ENCODE results near the gene PTGR1. TPM values are rescaled to one million over a fixed set of nuclear protein-coding genes. Genes with fewer than 3 reads are reported as not detected.

The PTGR1 gene
- total and polyA plus RNA-seq, 2 donors = 8.0 to 16.5 TPM

- 93% methylated on average over 5 of the region's 5 CpGs for WGBS
- Histone ChIP-seq H3K9me3 (ENCODE audit: control insufficient read depth in 2 of 2, insufficient read depth in 1 of 2, low read length in 1 of 2) (peaks cover 2 to 10% of the 10 kb centered on the region in 2 donors), H3K4me3 (ENCODE audit: low read length in 2 of 2) (no peak overlapping the region), H3K27ac (ENCODE audit: low read depth in 1 of 2, low read length in 1 of 2) (no peak overlapping the region), H3K36me3 (ENCODE audit: control insufficient read depth in 2 of 2, insufficient read depth in 2 of 2, low read length in 1 of 2) (no peaks in the 10 kb centered on the region), H3K4me1 (ENCODE audit: control insufficient read depth in 2 of 2, insufficient read depth in 2 of 2, low read length in 2 of 2) (no peaks in the 10 kb centered on the region), H3K27me3 (ENCODE audit: control insufficient read depth in 2 of 2, insufficient read depth in 1 of 2, low read length in 1 of 2) (no peaks in the 10 kb centered on the region)
- DNase-seq (ENCODE audit: low read depth in 6 of 9, low spot score in 9 of 9) = no peak
Measured at GRCh38 chr9:111533099-111533790, 66.2 kb downstream of the PTGR1 start.

GRCh38 chr9:111531716-111532115 is 67.7 kb downstream of the PTGR1 start:
- 85% methylated on average over 4 of the region's 4 CpGs for WGBS
- no peaks in the 10 kb centered on the region for H3K4me1 ChIP-seq (ENCODE audit: control insufficient read depth in 2 of 2, insufficient read depth in 2 of 2, low read length in 2 of 2)
- H3K4me3 ChIP-seq (ENCODE audit: low read length in 2 of 2) = no peak overlapping the region
- no peak overlapping the region for H3K27ac ChIP-seq (ENCODE audit: low read depth in 1 of 2, low read length in 1 of 2)
- no peak for DNase-seq (ENCODE audit: low read depth in 6 of 9, low spot score in 9 of 9)
- peaks cover 0 to 4% of the 10 kb centered on the region in 2 donors for H3K9me3 ChIP-seq (ENCODE audit: control insufficient read depth in 2 of 2, insufficient read depth in 1 of 2, low read length in 1 of 2)
- no peaks in the 10 kb centered on the region for H3K36me3 ChIP-seq (ENCODE audit: control insufficient read depth in 2 of 2, insufficient read depth in 2 of 2, low read length in 1 of 2)
- H3K27me3 ChIP-seq (ENCODE audit: control insufficient read depth in 2 of 2, insufficient read depth in 1 of 2, low read length in 1 of 2) = no peaks in the 10 kb centered on the region

GRCh38 chr9:111529787-111530186 is 69.7 kb downstream of the PTGR1 start:
- Histone ChIP-seq H3K4me1 (ENCODE audit: control insufficient read depth in 2 of 2, insufficient read depth in 2 of 2, low read length in 2 of 2) (peaks cover 3 to 9% of the 10 kb centered on the region in 2 donors), H3K4me3 (ENCODE audit: low read length in 2 of 2) (no peak overlapping the region), H3K36me3 (ENCODE audit: control insufficient read depth in 2 of 2, insufficient read depth in 2 of 2, low read length in 1 of 2) (no peaks in the 10 kb centered on the region), H3K9me3 (ENCODE audit: control insufficient read depth in 2 of 2, insufficient read depth in 1 of 2, low read length in 1 of 2) (peaks cover 0 to 9% of the 10 kb centered on the region in 2 donors), H3K27ac (ENCODE audit: low read depth in 1 of 2, low read length in 1 of 2) (no peak overlapping the region), H3K27me3 (ENCODE audit: control insufficient read depth in 2 of 2, insufficient read depth in 1 of 2, low read length in 1 of 2) (peaks cover 3 to 16% of the 10 kb centered on the region in 2 donors)
- no peak for DNase-seq (ENCODE audit: low read depth in 6 of 9, low spot score in 9 of 9)
- WGBS = 47% methylated on average over 2 of the region's 2 CpGs

- 96% methylated on average over 2 of the region's 2 CpGs for WGBS
- H3K4me3 ChIP-seq (ENCODE audit: low read length in 2 of 2) = no peak overlapping the region
- H3K9me3 ChIP-seq (ENCODE audit: control insufficient read depth in 2 of 2, insufficient read depth in 1 of 2, low read length in 1 of 2) = peaks cover 0 to 8% of the 10 kb centered on the region in 2 donors
- no peak overlapping the region for H3K27ac ChIP-seq (ENCODE audit: low read depth in 1 of 2, low read length in 1 of 2)
- no peaks in the 10 kb centered on the region for H3K36me3 ChIP-seq (ENCODE audit: control insufficient read depth in 2 of 2, insufficient read depth in 2 of 2, low read length in 1 of 2)
- DNase-seq (ENCODE audit: low read depth in 6 of 9, low spot score in 9 of 9) = no peak
- H3K27me3 ChIP-seq (ENCODE audit: control insufficient read depth in 2 of 2, insufficient read depth in 1 of 2, low read length in 1 of 2) = peaks cover 3 to 17% of the 10 kb centered on the region in 2 donors
- H3K4me1 ChIP-seq (ENCODE audit: control insufficient read depth in 2 of 2, insufficient read depth in 2 of 2, low read length in 2 of 2) = peaks cover 3 to 10% of the 10 kb centered on the region in 2 donors
Measured at GRCh38 chr9:111527347-111527746, 72.1 kb downstream of the PTGR1 start.

- Histone ChIP-seq H3K27ac (ENCODE audit: low read depth in 1 of 2, low read length in 1 of 2) (no peak within 1 kb of the TSS), H3K27me3 (ENCODE audit: control insufficient read depth in 2 of 2, insufficient read depth in 1 of 2, low read length in 1 of 2) (peaks cover 3 to 17% of the 10 kb centered on the region in 2 donors), H3K4me1 (ENCODE audit: control insufficient read depth in 2 of 2, insufficient read depth in 2 of 2, low read length in 2 of 2) (peaks cover 3 to 10% of the 10 kb centered on the region in 2 donors), H3K36me3 (ENCODE audit: control insufficient read depth in 2 of 2, insufficient read depth in 2 of 2, low read length in 1 of 2) (no peaks in the 10 kb centered on the region), H3K9me3 (ENCODE audit: control insufficient read depth in 2 of 2, insufficient read depth in 1 of 2, low read length in 1 of 2) (peaks cover 0 to 8% of the 10 kb centered on the region in 2 donors), H3K4me3 (ENCODE audit: low read length in 2 of 2) (peak within 1 kb of the TSS; percentile 52 to 53)
- 4% methylated on average over 66 of the region's 66 CpGs for WGBS
- peak in 8 of 9 donors; percentile 3 to 62 (median 34) for DNase-seq (ENCODE audit: low read depth in 6 of 9, low spot score in 9 of 9)
Measured at GRCh38 chr9:111525056-111525977, 74.1 kb downstream of the PTGR1 start, which contains the start of gene ZNF483. TSS of gene ZNF483 (plus strand) at chr9:111525179. CDS start at chr9:111527396, 2,217 bp downstream.

GRCh38 chr9:111524731-111525055 is 74.8 kb downstream of the PTGR1 start:
- H3K36me3 ChIP-seq (ENCODE audit: control insufficient read depth in 2 of 2, insufficient read depth in 2 of 2, low read length in 1 of 2) = no peaks in the 10 kb centered on the region
- WGBS = 38% methylated on average over 7 of the region's 7 CpGs
- peaks cover 3 to 10% of the 10 kb centered on the region in 2 donors for H3K4me1 ChIP-seq (ENCODE audit: control insufficient read depth in 2 of 2, insufficient read depth in 2 of 2, low read length in 2 of 2)
- DNase-seq (ENCODE audit: low read depth in 6 of 9, low spot score in 9 of 9) = no peak
- H3K27me3 ChIP-seq (ENCODE audit: control insufficient read depth in 2 of 2, insufficient read depth in 1 of 2, low read length in 1 of 2) = peaks cover 3 to 17% of the 10 kb centered on the region in 2 donors
- no peak overlapping the region for H3K27ac ChIP-seq (ENCODE audit: low read depth in 1 of 2, low read length in 1 of 2)
- peaks cover 0 to 8% of the 10 kb centered on the region in 2 donors for H3K9me3 ChIP-seq (ENCODE audit: control insufficient read depth in 2 of 2, insufficient read depth in 1 of 2, low read length in 1 of 2)
- H3K4me3 ChIP-seq (ENCODE audit: low read length in 2 of 2) = peak overlapping the region; percentile 52 to 53

GRCh38 chr9:111516061-111516465 is 83.4 kb downstream of the PTGR1 start:
- WGBS = 97% methylated on average over 2 of the region's 2 CpGs
- H3K9me3 ChIP-seq (ENCODE audit: control insufficient read depth in 2 of 2, insufficient read depth in 1 of 2, low read length in 1 of 2) = peaks cover 0 to 3% of the 10 kb centered on the region in 2 donors

GRCh38 chr9:111514967-111515366 is 84.5 kb downstream of the PTGR1 start:
- no peaks in the 10 kb centered on the region for H3K27me3 ChIP-seq (ENCODE audit: control insufficient read depth in 2 of 2, insufficient read depth in 1 of 2, low read length in 1 of 2)
- DNase-seq (ENCODE audit: low read depth in 6 of 9, low spot score in 9 of 9) = no peak
- H3K36me3 ChIP-seq (ENCODE audit: control insufficient read depth in 2 of 2, insufficient read depth in 2 of 2, low read length in 1 of 2) = no peaks in the 10 kb centered on the region
- no peak overlapping the region for H3K27ac ChIP-seq (ENCODE audit: low read depth in 1 of 2, low read length in 1 of 2)
- peaks cover 0 to 3% of the 10 kb centered on the region in 2 donors for H3K9me3 ChIP-seq (ENCODE audit: control insufficient read depth in 2 of 2, insufficient read depth in 1 of 2, low read length in 1 of 2)
- H3K4me1 ChIP-seq (ENCODE audit: control insufficient read depth in 2 of 2, insufficient read depth in 2 of 2, low read length in 2 of 2) = no peaks in the 10 kb centered on the region
- no peak overlapping the region for H3K4me3 ChIP-seq (ENCODE audit: low read length in 2 of 2)

More at GRCh38 chr9:111516061-111516465, 83.4 kb downstream of the PTGR1 start:
- Histone ChIP-seq H3K36me3 (ENCODE audit: control insufficient read depth in 2 of 2, insufficient read depth in 2 of 2, low read length in 1 of 2) (no peaks in the 10 kb centered on the region), H3K4me1 (ENCODE audit: control insufficient read depth in 2 of 2, insufficient read depth in 2 of 2, low read length in 2 of 2) (no peaks in the 10 kb centered on the region), H3K27ac (ENCODE audit: low read depth in 1 of 2, low read length in 1 of 2) (no peak overlapping the region), H3K27me3 (ENCODE audit: control insufficient read depth in 2 of 2, insufficient read depth in 1 of 2, low read length in 1 of 2) (no peaks in the 10 kb centered on the region), H3K4me3 (ENCODE audit: low read length in 2 of 2) (no peak overlapping the region)
- no peak for DNase-seq (ENCODE audit: low read depth in 6 of 9, low spot score in 9 of 9)
